Ascending aorta (tissue), 2 donors: ENCODE measurements around the gene TOM1L2. TPM values are rescaled to one million over a fixed set of nuclear protein-coding genes. Genes with fewer than 3 reads are reported as not detected.
A peak's percentile ranks its signal among the peaks of the same experiment; 100 is the strongest.

Experiments
- DNase-seq, 2 donors: peaks; one replicate each; pipeline ENCODE4 v3.0.0-alpha.2; 2019; ENCODE audit warnings: low spot score in 2 of 2
- H3K27ac ChIP-seq, 2 donors: fragments of 200-600 bp; sonication (generic); one replicate each; pipeline ENCODE4 v1.5.1; 2016 to 2017; ENCODE audit warnings: mild to moderate bottlenecking in 1 of 2
- H3K27me3 ChIP-seq: fragments of 200-600 bp; sonication (generic); one replicate; pipeline ENCODE4 v1.5.1; 2017
- H3K36me3 ChIP-seq, 2 donors: fragments of 200-600 bp; sonication (generic); one replicate each; pipeline ENCODE4 v1.5.1; 2016
- H3K4me1 ChIP-seq, 2 donors: fragments of 200-600 bp; sonication (generic); one replicate each; pipeline ENCODE4 v1.5.1; 2016 to 2017; ENCODE audit warnings: mild to moderate bottlenecking in 1 of 2
- H3K4me3 ChIP-seq, 2 donors: fragments of 200-600 bp; sonication (generic); one replicate each; pipeline ENCODE4 v1.5.1; 2016 to 2017; ENCODE audit warnings: mild to moderate bottlenecking in 1 of 2
- H3K9me3 ChIP-seq, 2 donors: fragments of 200-600 bp; sonication (generic); one replicate each; pipeline ENCODE4 v1.5.1; 2016
- CTCF ChIP-seq, 3 experiments: fragments of 200-600 bp in 2 of 3; fragments of 450-650 bp in 1 of 3; sonication (generic) in 2 of 3; IDR thresholded peaks; one replicate each; pipeline ENCODE4 v1.5.1; 2016 to 2019; ENCODE audit warnings: antibody characterized with exemption in 3 of 3, mild to moderate bottlenecking in 1 of 3, moderate library complexity in 1 of 3
- intact Hi-C: fragments of 100-400 bp; cut with DNase I; formaldehyde crosslinking; loops from one replicate; pipeline ENCODE4 v1.15.1; 2023
- total RNA-seq: library from RNA; depleted of rRNA; stranded (reverse); fragments of >200 nt; gene quantifications from one replicate; pipeline ENCODE4 v1.1.0, GENCODE V29; 2016

TOM1L2 gene
- total RNA-seq, 1 donor from 2014 or later, result 39.0 TPM

GRCh38 chr17:17822616-17823015 lies 149.6 kb downstream of the TOM1L2 start:
- peaks cover under 1 to 13% of the 10 kb centered on the region in 2 donors for H3K36me3 ChIP-seq
- H3K27ac ChIP-seq, result peak overlapping the region; percentile 50 to 65
- H3K4me3 ChIP-seq, result peak overlapping the region; percentile 51 to 62
- TF ChIP-seq CTCF (IDR thresholded peaks at IDR 0.05), result no peak
- DNase-seq, result no peak
- no peaks in the 10 kb centered on the region for H3K27me3 ChIP-seq
- H3K4me1 ChIP-seq, result peaks cover 37 to 38% of the 10 kb centered on the region in 2 donors
- intact Hi-C loops, result loop anchor here (1.0 kb wide), 3 partner anchors 14 to 150 kb away; partner anchors contain the start of genes DRC3, SREBF1 and TOM1L2
- H3K9me3 ChIP-seq, result no peaks in the 10 kb centered on the region

GRCh38 chr17:17822189-17822588 lies 150.0 kb downstream of the TOM1L2 start:
- H3K27me3 ChIP-seq, result no peaks in the 10 kb centered on the region
- peak overlapping the region; percentile 50 to 65 for H3K27ac ChIP-seq
- TF ChIP-seq CTCF (IDR thresholded peaks at IDR 0.05), result no peak
- no peak for DNase-seq
- H3K4me1 ChIP-seq, result peaks cover 37 to 38% of the 10 kb centered on the region in 2 donors
- no peaks in the 10 kb centered on the region for H3K9me3 ChIP-seq
- H3K4me3 ChIP-seq, result peak overlapping the region; percentile 51 to 62
- intact Hi-C loops, result no loop called here
- peaks cover 4 to 13% of the 10 kb centered on the region in 2 donors for H3K36me3 ChIP-seq

DNA sequence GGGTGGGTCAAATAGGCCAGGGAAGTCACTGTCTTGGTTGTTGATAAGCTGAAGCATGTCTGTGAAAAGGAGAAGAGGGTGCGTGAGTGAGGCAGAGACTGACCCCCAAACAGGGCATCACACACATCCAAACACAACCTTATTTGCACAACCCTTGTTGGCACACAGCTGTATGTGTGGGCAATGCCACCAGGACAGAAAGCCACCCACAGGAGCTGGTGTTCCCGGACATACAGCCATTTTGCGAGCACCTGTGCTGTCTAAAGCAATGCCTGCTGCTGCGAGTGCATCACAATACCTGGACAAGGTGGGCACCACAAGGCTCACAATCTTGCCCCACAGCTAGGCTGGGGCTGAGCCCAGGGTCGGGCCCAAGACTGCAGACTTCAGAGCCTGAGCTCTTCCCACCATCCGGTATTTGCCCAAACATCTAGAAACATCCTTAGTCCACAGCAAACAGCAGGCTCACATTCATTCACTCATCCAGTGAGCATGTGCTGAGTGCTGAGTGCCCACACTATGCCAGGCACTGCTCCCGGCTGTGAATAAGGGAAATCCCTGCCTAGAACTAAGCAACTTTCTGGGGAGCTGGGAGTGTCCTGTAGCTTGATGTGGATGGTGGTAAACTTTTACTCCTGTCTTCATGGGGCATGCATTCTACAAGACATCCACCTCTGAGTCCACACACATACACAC lies 151.6 kb downstream of the TOM1L2 start:
- no peak for DNase-seq
- intact Hi-C loops, result no loop called here
- Histone ChIP-seq H3K4me1 (peaks cover 33 to 34% of the 10 kb centered on the region in 2 donors), H3K9me3 (no peaks in the 10 kb centered on the region), H3K36me3 (peaks cover 13 to 14% of the 10 kb centered on the region in 2 donors), H3K27me3 (no peaks in the 10 kb centered on the region), H3K27ac (no peak overlapping the region), H3K4me3 (no peak overlapping the region)
- no peak for TF ChIP-seq CTCF (IDR thresholded peaks at IDR 0.05)

DNA sequence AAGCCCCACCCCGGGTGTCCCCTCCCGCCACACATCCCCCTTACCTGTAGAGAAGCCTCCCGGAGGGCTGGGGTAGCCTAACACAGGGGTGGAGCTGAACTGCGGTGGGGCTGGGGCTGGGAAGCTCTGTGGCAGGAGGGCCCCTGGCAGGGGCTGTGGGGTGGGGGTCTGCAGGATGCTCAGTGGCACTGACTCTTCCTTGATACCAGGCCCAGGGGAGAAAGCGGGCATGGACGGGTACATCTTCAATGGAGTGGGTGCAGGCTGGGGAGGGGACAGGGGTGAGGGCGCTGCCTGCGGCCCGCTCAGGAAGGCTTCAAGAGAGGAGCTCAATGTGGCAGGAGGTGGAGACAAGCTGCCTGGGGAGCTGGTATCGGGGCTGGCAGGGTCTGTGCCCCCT lies 152.2 kb downstream of the TOM1L2 start:
- H3K4me1 ChIP-seq, result peaks cover 29% of the 10 kb centered on the region in 2 donors
- intact Hi-C loops, result no loop called here

GRCh38 chr17:17819561-17819995 lies 152.6 kb downstream of the TOM1L2 start:
- intact Hi-C loops, result no loop called here
- peaks cover 14 to 19% of the 10 kb centered on the region in 2 donors for H3K36me3 ChIP-seq
- H3K27me3 ChIP-seq, result no peaks in the 10 kb centered on the region
- DNase-seq, result peak; percentile 55 to 81
- peaks cover 24% of the 10 kb centered on the region in 2 donors for H3K4me1 ChIP-seq
- H3K9me3 ChIP-seq, result no peaks in the 10 kb centered on the region
- H3K4me3 ChIP-seq, result no peak overlapping the region
- no peak for TF ChIP-seq CTCF (IDR thresholded peaks at IDR 0.05)
- no peak overlapping the region for H3K27ac ChIP-seq

More for the DNA sequence above, 152.2 kb downstream of the TOM1L2 start:
- H3K27me3 ChIP-seq, result no peaks in the 10 kb centered on the region
- H3K9me3 ChIP-seq, result no peaks in the 10 kb centered on the region
- no peak overlapping the region for H3K27ac ChIP-seq
- no peak for DNase-seq
- TF ChIP-seq CTCF (IDR thresholded peaks at IDR 0.05), result no peak
- H3K4me3 ChIP-seq, result no peak overlapping the region
- H3K36me3 ChIP-seq, result peaks cover 13 to 14% of the 10 kb centered on the region in 2 donors
